Measurements from ENCODE around the gene TXNRD1. TPM values are rescaled to one million over a fixed set of nuclear protein-coding genes. Genes with fewer than 3 reads are reported as not detected.

The TXNRD1 gene
- total RNA-seq, 4 donors from 2014 or later: 33.1 to 52.1 (median 39.4) TPM

- Histone ChIP-seq H3K9me3 (no peaks in the 10 kb centered on the region), H3K4me3 (no peak overlapping the region), H3K36me3 (peaks cover 68% of the 10 kb centered on the region), H3K27ac (no peak overlapping the region), H3K27me3 (no peaks in the 10 kb centered on the region), H3K4me1 (no peaks in the 10 kb centered on the region)
- DNase-seq (ENCODE audit: low spot score in 2 of 2): no peak
- TF ChIP-seq CTCF (IDR thresholded peaks at IDR 0.05) (no peak), POLR2AphosphoS5 (IDR thresholded peaks at IDR 0.05) (no peak), EP300 (IDR thresholded peaks at IDR 0.05) (no peak), POLR2A (IDR thresholded peaks at IDR 0.05) (no peak)
- 88% methylated on average over 1 of the region's 1 CpG for WGBS
These were observed 124.6 kb downstream of the TXNRD1 start for GRCh38 chr12:104340177-104340576.

GRCh38 chr12:104340925-104341611, 125.5 kb downstream of the TXNRD1 start:
- no peak overlapping the region for H3K4me3 ChIP-seq
- no peaks in the 10 kb centered on the region for H3K9me3 ChIP-seq
- DNase-seq (ENCODE audit: low spot score in 2 of 2): no peak
- H3K27ac ChIP-seq: no peak overlapping the region
- no peaks in the 10 kb centered on the region for H3K27me3 ChIP-seq
- TF ChIP-seq EP300 (IDR thresholded peaks at IDR 0.05) (no peak), CTCF (IDR thresholded peaks at IDR 0.05) (no peak), POLR2A (IDR thresholded peaks at IDR 0.05) (no peak), POLR2AphosphoS5 (IDR thresholded peaks at IDR 0.05) (no peak)
- WGBS: 80% methylated on average over 6 of the region's 6 CpGs
- H3K4me1 ChIP-seq: no peaks in the 10 kb centered on the region
- H3K36me3 ChIP-seq: peaks cover 67% of the 10 kb centered on the region

DNA sequence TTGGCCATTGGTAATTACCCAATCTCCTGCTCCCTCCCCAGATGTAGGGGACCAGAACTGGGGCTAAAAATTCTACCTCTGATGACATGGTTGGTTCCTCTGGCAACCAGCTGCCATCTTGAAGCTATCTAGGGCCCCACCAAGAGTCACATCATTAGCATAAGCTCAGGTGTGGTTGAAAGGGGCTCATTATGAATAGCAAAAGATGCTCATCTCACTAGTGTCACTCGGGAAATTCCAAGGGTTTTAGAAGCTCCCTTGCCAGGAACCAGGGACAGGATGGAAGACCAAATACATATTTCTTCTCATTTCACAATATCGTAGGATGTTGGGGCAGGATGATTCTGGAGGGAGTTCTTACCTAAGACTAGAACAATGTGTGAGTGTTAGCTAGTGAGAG, 126.6 kb downstream of the TXNRD1 start:
- Histone ChIP-seq H3K36me3 (peaks cover 67% of the 10 kb centered on the region), H3K4me1 (no peaks in the 10 kb centered on the region), H3K27ac (no peak overlapping the region), H3K9me3 (no peaks in the 10 kb centered on the region), H3K4me3 (no peak overlapping the region), H3K27me3 (no peaks in the 10 kb centered on the region)
- TF ChIP-seq CTCF (IDR thresholded peaks at IDR 0.05): no peak
- 95% methylated on average over 2 of the region's 2 CpGs for WGBS
- DNase-seq (ENCODE audit: low spot score in 2 of 2): no peak

GRCh38 chr12:104342635-104343249, 127.2 kb downstream of the TXNRD1 start:
- Histone ChIP-seq H3K36me3 (peaks cover 70% of the 10 kb centered on the region), H3K9me3 (no peaks in the 10 kb centered on the region), H3K4me3 (no peak overlapping the region), H3K27me3 (no peaks in the 10 kb centered on the region), H3K27ac (no peak overlapping the region), H3K4me1 (no peaks in the 10 kb centered on the region)
- TF ChIP-seq CTCF (IDR thresholded peaks at IDR 0.05) (no peak), POLR2AphosphoS5 (IDR thresholded peaks at IDR 0.05) (no peak), POLR2A (IDR thresholded peaks at IDR 0.05) (no peak), EP300 (IDR thresholded peaks at IDR 0.05) (no peak)
- 89% methylated on average over 12 of the region's 12 CpGs for WGBS
- DNase-seq (ENCODE audit: low spot score in 2 of 2): no peak

- Histone ChIP-seq H3K36me3 (peaks cover 72% of the 10 kb centered on the region), H3K9me3 (no peaks in the 10 kb centered on the region), H3K4me3 (no peak overlapping the region), H3K4me1 (no peaks in the 10 kb centered on the region), H3K27ac (no peak overlapping the region), H3K27me3 (no peaks in the 10 kb centered on the region)
- DNase-seq (ENCODE audit: low spot score in 2 of 2): no peak
- WGBS: 78% methylated on average over 2 of the region's 2 CpGs
- TF ChIP-seq POLR2A (IDR thresholded peaks at IDR 0.05) (no peak), POLR2AphosphoS5 (IDR thresholded peaks at IDR 0.05) (no peak), CTCF (IDR thresholded peaks at IDR 0.05) (no peak), EP300 (IDR thresholded peaks at IDR 0.05) (no peak)
These were observed 129.1 kb downstream of the TXNRD1 start for GRCh38 chr12:104344682-104345081.
